T1000 (cell line): ENCODE measurements around the gene PRKAR1B.

Source experiments
- DNase-seq: peaks from one replicate; lab custom pipeline; 2025; ENCODE audit warnings: mixed read lengths; lab: John Stamatoyannopoulos, UW

Gene PRKAR1B

GRCh38 chr7:691361-692045 is 35.6 kb downstream of the PRKAR1B start:
- DNase-seq = no peak

GRCh38 chr7:690478-691360 is 36.4 kb downstream of the PRKAR1B start:
- no peak for DNase-seq

GRCh38 chr7:685540-685939 is 41.5 kb downstream of the PRKAR1B start:
- DNase-seq = no peak

- DNase-seq = no peak
Measured at GRCh38 chr7:684416-684815, 42.7 kb downstream of the PRKAR1B start.

GRCh38 chr7:683526-684205 is 43.4 kb downstream of the PRKAR1B start:
- no peak for DNase-seq

- no peak for DNase-seq
Measured at GRCh38 chr7:682810-683209, 44.3 kb downstream of the PRKAR1B start.

GRCh38 chr7:681551-682307 is 45.4 kb downstream of the PRKAR1B start:
- no peak for DNase-seq

- DNase-seq = no peak
Measured at GRCh38 chr7:680411-681127, 46.5 kb downstream of the PRKAR1B start.

- DNase-seq = no peak
Measured at GRCh38 chr7:676972-677385, 50.1 kb downstream of the PRKAR1B start.

- DNase-seq = no peak
Measured at GRCh38 chr7:676246-676971, 50.7 kb downstream of the PRKAR1B start.

- no peak for DNase-seq
Measured at GRCh38 chr7:674454-675410, 52.3 kb downstream of the PRKAR1B start.

- DNase-seq = no peak
Measured at GRCh38 chr7:673681-674453, 53.2 kb downstream of the PRKAR1B start.

GRCh38 chr7:672891-673290 is 54.2 kb downstream of the PRKAR1B start:
- DNase-seq = no peak

- DNase-seq = no peak
Measured at GRCh38 chr7:671415-672042, 55.6 kb downstream of the PRKAR1B start.

- DNase-seq = no peak
Measured at GRCh38 chr7:670501-671390, 56.3 kb downstream of the PRKAR1B start.

- no peak for DNase-seq
Measured at GRCh38 chr7:668958-669357, 58.1 kb downstream of the PRKAR1B start.
